Heart left ventricle (tissue), 16 donors: Measurements from ENCODE around the gene SPAG17. TPM values are rescaled to one million over a fixed set of nuclear protein-coding genes. Genes with fewer than 3 reads are reported as not detected.

Source experiments
- ATAC-seq, 4 donors: fragments of 200-7000 bp; cut with Tn5 transposase; one replicate each; pipeline ENCODE4 v1.9.1; 2020 to 2022; ENCODE audit warnings: moderate library complexity in 4 of 4, mild to moderate bottlenecking in 3 of 4, moderate number of reproducible peaks in 1 of 4
- DNase-seq, 5 donors: peaks; one replicate each; pipeline ENCODE4 v3.0.0-alpha.2; 2020
- H3K27ac ChIP-seq, 12 donors: fragments of 200-600 bp; sonication (generic) in 4 of 12; one replicate each; pipeline versions ENCODE4 v1.5.0 to v1.8.0; 2016 to 2022; ENCODE audit warnings: mild to moderate bottlenecking in 2 of 12
- H3K27me3 ChIP-seq, 9 donors: fragments of 200-600 bp; sonication (generic) in 2 of 9; one replicate each; pipeline versions ENCODE4 v1.5.1 to v1.8.0; 2016 to 2022; ENCODE audit warnings: mild to moderate bottlenecking in 3 of 9
- H3K36me3 ChIP-seq, 9 donors: fragments of 200-600 bp; sonication (generic) in 2 of 9; one replicate each; pipeline versions ENCODE4 v1.5.0 to v1.8.0; 2018 to 2022; ENCODE audit warnings: mild to moderate bottlenecking in 2 of 9
- H3K4me1 ChIP-seq, 12 donors: fragments of 200-600 bp; sonication (generic) in 4 of 12; one replicate each; pipeline versions ENCODE4 v1.5.0 to v1.8.0; 2016 to 2022; ENCODE audit warnings: mild to moderate bottlenecking in 3 of 12
- H3K4me3 ChIP-seq, 12 donors: fragments of 200-600 bp; sonication (generic) in 4 of 12; one replicate each; pipeline versions ENCODE4 v1.5.0 to v1.8.0; 2017 to 2022; ENCODE audit warnings: mild to moderate bottlenecking in 9 of 12, moderate library complexity in 4 of 12
- H3K9me3 ChIP-seq, 12 donors: fragments of 200-600 bp; sonication (generic) in 4 of 12; one replicate each; pipeline versions ENCODE4 v1.5.0 to v1.8.0; 2016 to 2022; ENCODE audit warnings: mild to moderate bottlenecking in 1 of 12
- POLR2A ChIP-seq, 2 donors: fragments of 450-650 bp; IDR thresholded peaks; one replicate each; pipeline ENCODE4 v1.6.1; 2017; ENCODE audit warnings: antibody characterized with exemption in 2 of 2, mild to moderate bottlenecking in 2 of 2, moderate library complexity in 2 of 2
- WGBS, 4 donors: extraction: QIAGEN DNeasy Blood & Tissue Kit in 2 of 4; methylation state at CpG; one replicate each; pipeline versions ENCODE4 v1.1.5 to v1.1.7; 2013 to 2018; 5-methylcytosine and 5-hydroxymethylcytosine counted together
- intact Hi-C, 10 donors: fragments of 100-400 bp; cut with DNase I; formaldehyde crosslinking; loops; one replicate each; pipeline versions ENCODE4 v1.11.1 to v1.14.2; 2022
- polyA plus RNA-seq, 2 donors: library from polyadenylated mRNA; stranded (reverse); fragments of 200-250 nt; gene quantifications; one replicate each; pipeline ENCODE4 v1.2.3, GENCODE V29; 2013
- total RNA-seq, 9 donors: library from RNA; depleted of rRNA in 2 of 9; stranded (reverse); fragments of >200 nt in 2 of 9; fragmentation: NEBNext Ultra II Directional in 3 of 9; extraction: Animal tissue kit (Norgen Biotek cat#: 25700) in 3 of 9; gene quantifications; one replicate each; pipeline versions ENCODE4 v1.1.0 to v1.2.4, GENCODE V29; 2016 to 2023
- TF ChIP-seq, protein P1 (sequence below), 12 donors: fragments of 200-600 bp; sonication (generic) in 4 of 12; IDR thresholded peaks; one replicate each; pipeline versions ENCODE4 v1.5.0 to v1.8.0; 2018 to 2022; ENCODE audit warnings: antibody characterized with exemption in 12 of 12, mild to moderate bottlenecking in 5 of 12
- donor health status: ischemic (EF 13 %, LVEDD 7.1; RV severe dilation, severe dysfunction).
- donor health status: healthy with polysubstance abuse.
- donor health status: DM: no; HTN: yes; CAD: no.
- donor health status: DM: no; HTN: no; CAD: no.
- donor health status: ischemic (EF 25% LVEDD 6.9; RV normal size, moderate dysfunction).
- donor health status: ischemic (EF 25% LVEDD 5.7; RV mildly dilated, moderate dysfunction).
- donor health status: healthy.
- donor health status: DM: yes; HTN: yes; CAD: no.
- donor health status: ischemic (EF 35%, LVEDD 5.7; RV mildly dilated, moderate dysfunction).
- donor health status: nonischemic (EF 11% LVEDD 7.7; RV severe dilation, severe dysfunction).
- donor health status: DM: yes; HTN: yes; CAD: no.
- donor health status: PGD.
- donor health status: ischemic (EF 29% LVEDD 5.4; RV normal size, mild dysfunction).
- donor health status: nonischemic (EF 23%, LVEDD 6.1; RV moderate dilation, normal function).

The SPAG17 gene
- total and polyA plus RNA-seq, 11 donors, result 0.38 to 0.48 TPM; not detected in 9

DNA sequence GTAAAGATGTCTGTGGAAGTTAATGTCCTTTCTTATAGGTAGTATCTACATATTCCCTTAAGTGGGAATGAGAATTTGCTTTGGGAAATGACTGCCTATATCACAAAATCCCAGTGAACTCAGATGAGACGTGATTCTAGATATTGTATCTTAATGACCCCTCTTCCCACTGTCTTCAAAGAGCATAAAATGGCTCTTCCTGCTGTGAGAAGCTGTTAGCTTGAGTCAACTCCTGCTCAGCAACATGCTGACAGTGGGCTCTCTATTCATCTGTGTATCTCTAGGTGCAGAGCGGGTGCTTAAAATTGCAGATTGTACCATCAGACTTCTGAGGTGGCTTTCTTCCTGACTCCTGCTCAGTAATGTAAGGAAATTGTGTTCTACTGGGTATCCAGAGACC lies 100.6 kb downstream of the SPAG17 start:
- DNase-seq, result no peak
- H3K27me3 ChIP-seq, result peaks cover 0 to 3% (median 0%) of the 10 kb centered on the region in 9 donors
- 47 to 60% (median 49%) methylated on average over 2 of the region's 2 CpGs for WGBS, 4 donors

DNA sequence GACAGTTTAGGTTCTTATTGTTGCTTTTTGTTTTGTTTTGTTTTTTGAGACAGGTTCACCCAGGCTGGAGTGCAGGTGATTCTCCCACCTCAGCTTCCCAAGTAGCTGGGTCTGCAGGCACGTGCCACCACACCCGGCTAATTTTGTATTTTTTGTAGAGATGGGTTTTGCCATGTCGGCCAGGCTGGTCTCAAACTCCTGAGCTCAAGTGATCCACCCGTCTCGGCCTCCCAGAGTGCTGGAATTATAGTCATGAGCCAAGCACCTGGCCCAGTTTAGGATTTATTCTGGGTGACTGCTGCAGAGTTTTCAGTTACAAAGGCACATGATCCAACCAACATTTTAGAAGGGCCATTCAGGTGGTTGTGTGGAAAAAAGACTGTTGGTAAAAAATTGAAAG lies 102.0 kb downstream of the SPAG17 start:
- DNase-seq (no peak), ATAC-seq (no peak)
- 75 to 90% (median 86%) methylated on average over 5 of the region's 5 CpGs for WGBS, 4 donors
- Histone ChIP-seq H3K4me1 (no peaks in the 10 kb centered on the region), H3K4me3 (no peak overlapping the region), H3K27me3 (peaks cover 0 to 3% (median 0%) of the 10 kb centered on the region in 9 donors), H3K27ac (no peak overlapping the region), H3K9me3 (peaks cover 0 to 4% (median 0%) of the 10 kb centered on the region in 12 donors), H3K36me3 (no peaks in the 10 kb centered on the region)
- no peak for TF ChIP-seq POLR2A (IDR thresholded peaks at IDR 0.05)
- TF ChIP-seq, protein P1, sequence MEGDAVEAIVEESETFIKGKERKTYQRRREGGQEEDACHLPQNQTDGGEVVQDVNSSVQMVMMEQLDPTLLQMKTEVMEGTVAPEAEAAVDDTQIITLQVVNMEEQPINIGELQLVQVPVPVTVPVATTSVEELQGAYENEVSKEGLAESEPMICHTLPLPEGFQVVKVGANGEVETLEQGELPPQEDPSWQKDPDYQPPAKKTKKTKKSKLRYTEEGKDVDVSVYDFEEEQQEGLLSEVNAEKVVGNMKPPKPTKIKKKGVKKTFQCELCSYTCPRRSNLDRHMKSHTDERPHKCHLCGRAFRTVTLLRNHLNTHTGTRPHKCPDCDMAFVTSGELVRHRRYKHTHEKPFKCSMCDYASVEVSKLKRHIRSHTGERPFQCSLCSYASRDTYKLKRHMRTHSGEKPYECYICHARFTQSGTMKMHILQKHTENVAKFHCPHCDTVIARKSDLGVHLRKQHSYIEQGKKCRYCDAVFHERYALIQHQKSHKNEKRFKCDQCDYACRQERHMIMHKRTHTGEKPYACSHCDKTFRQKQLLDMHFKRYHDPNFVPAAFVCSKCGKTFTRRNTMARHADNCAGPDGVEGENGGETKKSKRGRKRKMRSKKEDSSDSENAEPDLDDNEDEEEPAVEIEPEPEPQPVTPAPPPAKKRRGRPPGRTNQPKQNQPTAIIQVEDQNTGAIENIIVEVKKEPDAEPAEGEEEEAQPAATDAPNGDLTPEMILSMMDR (IDR thresholded peaks at IDR 0.05), result no peak
- intact Hi-C loops, result no loop called here

More for the DNA sequence above, 100.6 kb downstream of the SPAG17 start:
- H3K9me3 ChIP-seq, result no peaks in the 10 kb centered on the region
- H3K27ac ChIP-seq, result no peak overlapping the region
- TF ChIP-seq POLR2A (IDR thresholded peaks at IDR 0.05), result no peak
- TF ChIP-seq, protein P1 (IDR thresholded peaks at IDR 0.05), result no peak
- no peak overlapping the region for H3K4me3 ChIP-seq
- no peaks in the 10 kb centered on the region for H3K36me3 ChIP-seq
- H3K4me1 ChIP-seq, result no peaks in the 10 kb centered on the region
- intact Hi-C loops, result no loop called here
- no peak for ATAC-seq

DNA sequence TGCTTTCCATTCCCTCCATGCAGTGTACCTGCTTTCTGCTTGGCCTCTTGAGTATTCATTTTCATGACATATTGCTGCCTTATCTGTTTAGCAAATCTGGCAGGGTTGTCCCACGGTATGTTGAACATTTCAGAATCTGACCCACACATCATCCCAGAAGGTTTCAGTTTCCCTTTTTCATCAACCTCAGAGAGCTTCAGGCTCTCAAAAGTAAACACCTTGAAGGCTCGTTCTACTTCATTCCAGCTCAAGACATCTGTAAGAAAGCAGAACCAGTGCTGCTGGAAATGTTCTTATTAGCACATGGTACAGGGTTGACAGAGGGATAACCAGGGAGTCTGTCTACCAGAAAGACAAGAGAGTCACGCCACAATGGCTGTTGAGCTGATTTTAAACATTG lies 103.6 kb downstream of the SPAG17 start:
- ATAC-seq (no peak), DNase-seq (no peak)
- 50 to 69% (median 55%) methylated on average over 3 of the region's 3 CpGs for WGBS, 4 donors
- no peaks in the 10 kb centered on the region for H3K27me3 ChIP-seq
- TF ChIP-seq POLR2A (IDR thresholded peaks at IDR 0.05), result no peak
- TF ChIP-seq, protein P1 (IDR thresholded peaks at IDR 0.05), result no peak
- no peak overlapping the region for H3K27ac ChIP-seq
- intact Hi-C loops, result no loop called here
- no peak overlapping the region for H3K4me3 ChIP-seq
- H3K36me3 ChIP-seq, result no peaks in the 10 kb centered on the region
- H3K9me3 ChIP-seq, result peaks cover 0 to 4% (median 0%) of the 10 kb centered on the region in 12 donors
- no peaks in the 10 kb centered on the region for H3K4me1 ChIP-seq

DNA sequence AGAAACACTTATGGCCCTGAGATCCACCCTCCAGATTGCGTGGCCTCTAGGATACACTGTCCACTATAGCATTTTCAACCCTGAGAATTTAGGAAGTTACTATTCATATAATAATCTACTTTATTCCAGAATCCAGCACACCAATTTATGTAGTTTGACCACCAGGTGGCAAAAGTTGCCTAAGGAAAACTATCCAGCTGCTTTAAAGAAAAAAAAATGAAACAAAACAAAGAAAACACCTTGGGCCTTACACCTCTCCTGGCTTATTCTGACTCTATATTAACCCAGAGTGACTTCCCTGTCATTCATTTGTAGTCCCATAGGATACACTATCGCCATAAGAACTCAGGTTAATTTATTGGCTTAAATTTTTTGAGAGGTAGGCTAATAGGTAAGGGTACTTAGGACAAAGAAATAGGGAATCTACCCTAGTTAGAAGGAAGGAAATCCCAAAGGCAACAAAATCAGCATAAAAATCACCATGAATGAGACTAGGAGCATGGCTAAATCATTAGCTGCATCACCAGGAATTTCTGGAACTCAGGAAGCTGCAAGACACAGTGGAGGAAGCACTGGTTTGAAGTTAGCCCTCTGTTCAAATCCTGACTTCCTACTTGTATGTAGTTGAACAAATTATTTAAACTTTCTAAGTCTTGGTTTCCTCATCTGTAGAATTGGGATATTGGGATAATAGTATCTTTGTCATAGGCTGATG lies 107.5 kb downstream of the SPAG17 start:
- Histone ChIP-seq H3K27me3 (peaks cover 0 to 4% (median 0%) of the 10 kb centered on the region in 9 donors), H3K4me1 (no peaks in the 10 kb centered on the region), H3K4me3 (no peak overlapping the region), H3K36me3 (no peaks in the 10 kb centered on the region), H3K9me3 (peaks cover 0 to 4% (median 0%) of the 10 kb centered on the region in 12 donors), H3K27ac (no peak overlapping the region)
- TF ChIP-seq POLR2A (IDR thresholded peaks at IDR 0.05), result no peak
- TF ChIP-seq, protein P1 (IDR thresholded peaks at IDR 0.05), result peak in 8 of 12 donors; percentile 6 to 41 (median 28)
- intact Hi-C loops, result loop anchor here in 1 of 10 donors (10.0 kb wide), 1 partner anchor 57 kb away; no protein-coding TSS in a partner anchor
- ATAC-seq (no peak), DNase-seq (no peak)
- 54 to 75% (median 58%) methylated on average over 2 of the region's 2 CpGs for WGBS, 4 donors
